OCI-LY7 (cell line): ENCODE data around the gene TXK.

Source experiments
- CTCF ChIP-seq: fragments of 200-600 bp; sonication (generic); conservative IDR thresholded peaks from 2 replicates; pipeline ENCODE4 v1.5.1; 2014; ENCODE audit warnings: mild to moderate bottlenecking, antibody characterized with exemption, low read length, moderate library complexity, mixed read lengths
- EZH2phosphoT487 ChIP-seq: fragments of 200-600 bp; sonication (generic); IDR thresholded peaks from 2 replicates; pipeline ENCODE4 v1.6.1; 2018; ENCODE audit warnings: low read depth, borderline replicate concordance, mild to moderate bottlenecking, mixed run types, antibody characterized with exemption, low read length, moderate library complexity, mixed read lengths

- TF ChIP-seq CTCF = no peak
- TF ChIP-seq EZH2phosphoT487 = no peak
These were observed 55.0 kb downstream of the TXK start for GRCh38 chr4:48078862-48079655.
